Measurements from ENCODE around the gene MX2.

MX2 gene

GRCh38 chr21:41387042-41387819 is 25.4 kb downstream of the MX2 start:
- TF ChIP-seq EGR1 (IDR thresholded peaks at IDR 0.05) (no peak), TEAD4 (IDR thresholded peaks at IDR 0.05) (no peak), TAF1 (IDR thresholded peaks at IDR 0.05; ENCODE audit: low read depth) (no peak), FOXM1 (IDR thresholded peaks at IDR 0.05; ENCODE audit: borderline replicate concordance, low read depth) (no peak)

DNA sequence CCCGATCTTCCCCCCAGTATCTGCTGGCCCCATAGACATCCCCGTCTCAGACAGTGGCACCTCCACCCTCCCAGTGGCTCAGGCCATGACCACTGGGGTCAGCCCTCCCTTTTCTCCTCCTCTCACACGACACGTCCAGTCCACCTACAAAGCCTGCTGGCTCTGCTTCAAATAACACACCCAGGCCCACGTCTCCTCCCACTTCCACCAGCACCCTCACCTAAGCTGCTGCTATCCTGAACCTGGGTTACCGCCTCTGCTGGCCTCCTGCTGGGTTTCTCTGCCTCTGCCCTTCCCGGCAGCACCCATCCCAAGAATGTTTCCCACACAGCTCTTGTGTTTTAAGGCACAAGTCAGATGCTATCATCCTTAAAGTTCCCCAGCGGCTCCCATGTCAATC is 26.0 kb downstream of the MX2 start:
- TF ChIP-seq EP300 (IDR thresholded peaks at IDR 0.05; ENCODE audit: borderline replicate concordance): no peak
- TF ChIP-seq, protein P1, sequence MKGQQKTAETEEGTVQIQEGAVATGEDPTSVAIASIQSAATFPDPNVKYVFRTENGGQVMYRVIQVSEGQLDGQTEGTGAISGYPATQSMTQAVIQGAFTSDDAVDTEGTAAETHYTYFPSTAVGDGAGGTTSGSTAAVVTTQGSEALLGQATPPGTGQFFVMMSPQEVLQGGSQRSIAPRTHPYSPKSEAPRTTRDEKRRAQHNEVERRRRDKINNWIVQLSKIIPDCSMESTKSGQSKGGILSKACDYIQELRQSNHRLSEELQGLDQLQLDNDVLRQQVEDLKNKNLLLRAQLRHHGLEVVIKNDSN (IDR thresholded peaks at IDR 0.05): no peak
- no peak for TF ChIP-seq EGR1 (IDR thresholded peaks at IDR 0.05)
- TF ChIP-seq CEBPB (IDR thresholded peaks at IDR 0.05): no peak
- TF ChIP-seq, protein P2, sequence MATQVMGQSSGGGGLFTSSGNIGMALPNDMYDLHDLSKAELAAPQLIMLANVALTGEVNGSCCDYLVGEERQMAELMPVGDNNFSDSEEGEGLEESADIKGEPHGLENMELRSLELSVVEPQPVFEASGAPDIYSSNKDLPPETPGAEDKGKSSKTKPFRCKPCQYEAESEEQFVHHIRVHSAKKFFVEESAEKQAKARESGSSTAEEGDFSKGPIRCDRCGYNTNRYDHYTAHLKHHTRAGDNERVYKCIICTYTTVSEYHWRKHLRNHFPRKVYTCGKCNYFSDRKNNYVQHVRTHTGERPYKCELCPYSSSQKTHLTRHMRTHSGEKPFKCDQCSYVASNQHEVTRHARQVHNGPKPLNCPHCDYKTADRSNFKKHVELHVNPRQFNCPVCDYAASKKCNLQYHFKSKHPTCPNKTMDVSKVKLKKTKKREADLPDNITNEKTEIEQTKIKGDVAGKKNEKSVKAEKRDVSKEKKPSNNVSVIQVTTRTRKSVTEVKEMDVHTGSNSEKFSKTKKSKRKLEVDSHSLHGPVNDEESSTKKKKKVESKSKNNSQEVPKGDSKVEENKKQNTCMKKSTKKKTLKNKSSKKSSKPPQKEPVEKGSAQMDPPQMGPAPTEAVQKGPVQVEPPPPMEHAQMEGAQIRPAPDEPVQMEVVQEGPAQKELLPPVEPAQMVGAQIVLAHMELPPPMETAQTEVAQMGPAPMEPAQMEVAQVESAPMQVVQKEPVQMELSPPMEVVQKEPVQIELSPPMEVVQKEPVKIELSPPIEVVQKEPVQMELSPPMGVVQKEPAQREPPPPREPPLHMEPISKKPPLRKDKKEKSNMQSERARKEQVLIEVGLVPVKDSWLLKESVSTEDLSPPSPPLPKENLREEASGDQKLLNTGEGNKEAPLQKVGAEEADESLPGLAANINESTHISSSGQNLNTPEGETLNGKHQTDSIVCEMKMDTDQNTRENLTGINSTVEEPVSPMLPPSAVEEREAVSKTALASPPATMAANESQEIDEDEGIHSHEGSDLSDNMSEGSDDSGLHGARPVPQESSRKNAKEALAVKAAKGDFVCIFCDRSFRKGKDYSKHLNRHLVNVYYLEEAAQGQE (IDR thresholded peaks at IDR 0.05; ENCODE audit: low read depth): no peak
- no peak for TF ChIP-seq ZBTB7A (IDR thresholded peaks at IDR 0.05; ENCODE audit: low read depth)
- TF ChIP-seq TEAD4 (IDR thresholded peaks at IDR 0.05): no peak
- TF ChIP-seq FOXM1 (IDR thresholded peaks at IDR 0.05; ENCODE audit: borderline replicate concordance, low read depth): no peak

GRCh38 chr21:41388259-41388658 is 26.4 kb downstream of the MX2 start:
- TF ChIP-seq TAF1 (IDR thresholded peaks at IDR 0.05; ENCODE audit: low read depth) (no peak), MAX (IDR thresholded peaks at IDR 0.05) (no peak), TCF12 (IDR thresholded peaks at IDR 0.05; ENCODE audit: low read depth) (no peak), ZBTB7A (IDR thresholded peaks at IDR 0.05; ENCODE audit: low read depth) (no peak), CEBPB (IDR thresholded peaks at IDR 0.05) (no peak), NFIC (IDR thresholded peaks at IDR 0.05) (no peak), EP300 (IDR thresholded peaks at IDR 0.05; ENCODE audit: borderline replicate concordance) (no peak)
- TF ChIP-seq, protein P1 (IDR thresholded peaks at IDR 0.05): no peak

GRCh38 chr21:41390043-41390639 is 28.3 kb downstream of the MX2 start:
- TF ChIP-seq NFIC (IDR thresholded peaks at IDR 0.05) (no peak), EP300 (IDR thresholded peaks at IDR 0.05; ENCODE audit: borderline replicate concordance) (no peak), MAX (IDR thresholded peaks at IDR 0.05) (no peak), FOXM1 (IDR thresholded peaks at IDR 0.05; ENCODE audit: borderline replicate concordance, low read depth) (no peak), TAF1 (IDR thresholded peaks at IDR 0.05; ENCODE audit: low read depth) (no peak), CEBPB (IDR thresholded peaks at IDR 0.05) (no peak), ZBTB7A (IDR thresholded peaks at IDR 0.05; ENCODE audit: low read depth) (no peak), TCF12 (IDR thresholded peaks at IDR 0.05; ENCODE audit: low read depth) (no peak), YY1 (IDR thresholded peaks at IDR 0.05; ENCODE audit: low read depth) (no peak), TEAD4 (IDR thresholded peaks at IDR 0.05) (no peak), RAD21 (IDR thresholded peaks at IDR 0.05; ENCODE audit: low read depth) (no peak), CREB1 (IDR thresholded peaks at IDR 0.05; ENCODE audit: low read depth) (no peak), EGR1 (IDR thresholded peaks at IDR 0.05) (no peak)
- TF ChIP-seq, protein P1 (IDR thresholded peaks at IDR 0.05): no peak
- TF ChIP-seq, protein P2 (IDR thresholded peaks at IDR 0.05; ENCODE audit: low read depth): no peak

DNA sequence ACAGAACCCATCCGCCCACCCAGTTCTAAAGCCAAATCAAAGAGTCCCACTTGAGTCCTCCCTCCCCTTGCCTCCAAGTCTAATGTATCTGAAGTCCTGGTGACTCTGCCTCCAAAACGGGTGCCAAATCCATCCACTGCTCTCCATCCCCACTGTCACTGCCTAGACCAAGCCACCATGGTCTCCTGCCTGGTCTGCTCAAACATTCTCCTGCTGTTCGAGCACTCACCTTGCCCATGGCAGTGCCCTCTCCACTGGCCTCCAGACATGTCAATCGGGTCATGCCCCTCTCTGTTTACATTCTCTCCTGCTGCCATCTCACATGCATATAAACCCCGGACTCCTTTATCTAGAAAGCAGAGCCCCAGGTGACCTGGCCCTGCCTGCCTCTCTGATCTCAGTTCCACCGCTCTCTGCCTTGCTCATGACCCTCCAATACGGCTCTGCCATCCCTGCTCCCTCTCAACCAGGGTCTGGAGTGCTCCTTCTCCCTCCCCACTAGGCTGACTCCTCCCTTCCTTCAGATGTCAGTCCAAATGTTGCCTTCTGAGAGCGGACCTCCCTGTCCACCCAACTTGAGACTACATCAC is 32.1 kb downstream of the MX2 start:
- TF ChIP-seq EGR1 (IDR thresholded peaks at IDR 0.05) (no peak), TEAD4 (IDR thresholded peaks at IDR 0.05) (no peak), YY1 (IDR thresholded peaks at IDR 0.05; ENCODE audit: low read depth) (no peak), FOXM1 (IDR thresholded peaks at IDR 0.05; ENCODE audit: borderline replicate concordance, low read depth) (no peak), TCF12 (IDR thresholded peaks at IDR 0.05; ENCODE audit: low read depth) (no peak), TAF1 (IDR thresholded peaks at IDR 0.05; ENCODE audit: low read depth) (no peak), RAD21 (IDR thresholded peaks at IDR 0.05; ENCODE audit: low read depth) (no peak), EP300 (IDR thresholded peaks at IDR 0.05; ENCODE audit: borderline replicate concordance) (no peak), CEBPB (IDR thresholded peaks at IDR 0.05) (no peak), ZBTB7A (IDR thresholded peaks at IDR 0.05; ENCODE audit: low read depth) (no peak), CREB1 (IDR thresholded peaks at IDR 0.05; ENCODE audit: low read depth) (no peak)
- TF ChIP-seq, protein P1 (IDR thresholded peaks at IDR 0.05): no peak
- TF ChIP-seq, protein P2 (IDR thresholded peaks at IDR 0.05; ENCODE audit: low read depth): no peak

Measured in Ishikawa (cell line).